WTC11 (cell line): ENCODE results near the gene GALNTL6. TPM values are rescaled to one million over a fixed set of nuclear protein-coding genes. Genes with fewer than 3 reads are reported as not detected.

Experiments used
- ATAC-seq: fragments of 200-7000 bp; cut with Tn5 transposase; 2 replicates; pipeline ENCODE4 v1.10.0; 2021; ENCODE audit warnings: mild to moderate bottlenecking, moderate library complexity
- CTCF ChIA-PET: fragments of 300-600 bp; sonication (Branson Sonifier 250); formaldehyde crosslinking; loops from one replicate; lab custom pipeline; 2021; ENCODE audit warnings: antibody characterized with exemption; lab: Charles Lee
- POLR2A ChIA-PET: fragments of 350-600 bp; sonication (Branson Sonifier 250); formaldehyde crosslinking; loops from one replicate; lab custom pipeline; 2021; ENCODE audit warnings: antibody characterized with exemption; lab: Charles Lee
- DNase-seq: peaks from one replicate; pipeline ENCODE4 v3.0.0; 2021; ENCODE audit warnings: low spot score
- H3K27ac Mint-ChIP-seq: 2 replicates; pipeline ENCODE4 v1.8.0; 2021; ENCODE audit warnings: mixed read lengths
- H3K27me3 Mint-ChIP-seq: 2 replicates; pipeline ENCODE4 v1.8.0; 2021; ENCODE audit warnings: low read depth, mild to moderate bottlenecking, moderate library complexity, mixed read lengths
- H3K36me3 Mint-ChIP-seq: 2 replicates; pipeline ENCODE4 v1.8.0; 2021; ENCODE audit warnings: mixed read lengths
- H3K4me1 Mint-ChIP-seq: 2 replicates; pipeline ENCODE4 v1.8.0; 2022; ENCODE audit warnings: mixed read lengths
- H3K4me3 Mint-ChIP-seq: 2 replicates; pipeline ENCODE4 v1.8.0; 2021; ENCODE audit warnings: mild to moderate bottlenecking, moderate library complexity, mixed read lengths
- H3K9me3 Mint-ChIP-seq: 2 replicates; pipeline ENCODE4 v1.8.0; 2021; ENCODE audit warnings: mixed read lengths
- ELF4 ChIP-seq: sonication (generic); formaldehyde crosslinking; IDR thresholded peaks from 2 replicates; pipeline ENCODE4 v1.8.1; 2022; ENCODE audit warnings: low read depth, mild to moderate bottlenecking, moderate library complexity, missing genetic modification reagents
- ESRRA ChIP-seq: sonication (generic); formaldehyde crosslinking; IDR thresholded peaks from 2 replicates; pipeline ENCODE4 v1.8.1; 2022; ENCODE audit warnings: mild to moderate bottlenecking, missing genetic modification reagents, borderline replicate concordance
- FOXP1 ChIP-seq: sonication (generic); formaldehyde crosslinking; IDR thresholded peaks from 2 replicates; pipeline ENCODE4 v1.8.0; 2022; ENCODE audit warnings: missing genetic modification reagents, mild to moderate bottlenecking, moderate library complexity, borderline replicate concordance
- GTF2I ChIP-seq: fragments of 250-450 bp; sonication (Bioruptor Pico); conservative IDR thresholded peaks from 2 replicates; pipeline ENCODE4 v1.4.0; 2021; ENCODE audit warnings: mild to moderate bottlenecking
- HMGA2 ChIP-seq: fragments of 250-450 bp; sonication (Bioruptor Pico); IDR thresholded peaks from 2 replicates; pipeline ENCODE4 v1.4.0; 2021; ENCODE audit warnings: mild to moderate bottlenecking, moderate library complexity
- JUN ChIP-seq: sonication (generic); formaldehyde crosslinking; IDR thresholded peaks from 2 replicates; pipeline ENCODE4 v1.8.0; 2023; ENCODE audit warnings: mild to moderate bottlenecking, missing genetic modification reagents
- RELA ChIP-seq: sonication (generic); formaldehyde crosslinking; IDR thresholded peaks from 2 replicates; pipeline ENCODE4 v1.8.1; 2022; ENCODE audit warnings: missing genetic modification reagents, mild to moderate bottlenecking, borderline replicate concordance
- SMAD3 ChIP-seq: sonication (generic); formaldehyde crosslinking; IDR thresholded peaks from 2 replicates; pipeline ENCODE4 v1.8.0; 2022; ENCODE audit warnings: missing genetic modification reagents, mild to moderate bottlenecking, borderline replicate concordance
- SOX15 ChIP-seq: fragments of 250-450 bp; sonication (Bioruptor Pico); IDR thresholded peaks from 2 replicates; pipeline ENCODE4 v1.9.0; 2021; ENCODE audit warnings: mild to moderate bottlenecking
- ZNF121 ChIP-seq: sonication (generic); formaldehyde crosslinking; IDR thresholded peaks from 2 replicates; pipeline ENCODE4 v1.8.0; 2023; ENCODE audit warnings: missing genetic modification reagents
- ZNF219 ChIP-seq: sonication (generic); formaldehyde crosslinking; IDR thresholded peaks from 2 replicates; pipeline ENCODE4 v1.8.0; 2023; ENCODE audit warnings: missing genetic modification reagents, mild to moderate bottlenecking, borderline replicate concordance
- total RNA-seq: library from RNA; stranded (reverse); gene quantifications from 3 replicates; pipeline ENCODE4 v1.2.3, GENCODE V29; 2021
- TF ChIP-seq, protein P1 (sequence below): fragments of 250-450 bp; sonication (Bioruptor Pico); IDR thresholded peaks from 2 replicates; pipeline ENCODE4 v1.9.0; 2021; ENCODE audit warnings: mild to moderate bottlenecking, borderline replicate concordance
- TF ChIP-seq, protein P2 (sequence below): sonication (generic); formaldehyde crosslinking; IDR thresholded peaks from 2 replicates; pipeline ENCODE4 v1.8.1; 2022; ENCODE audit warnings: mild to moderate bottlenecking, moderate library complexity, missing genetic modification reagents
- TF ChIP-seq, protein P3 (sequence below): fragments of 200-600 bp; IDR thresholded peaks from 2 replicates; pipeline ENCODE4 v1.8.0; 2022; ENCODE audit warnings: antibody characterized with exemption
- TF ChIP-seq, protein P4 (sequence below): fragments of 250-450 bp; sonication (Bioruptor Pico); IDR thresholded peaks from 2 replicates; pipeline ENCODE4 v1.9.0; 2021; ENCODE audit warnings: mild to moderate bottlenecking
- TF ChIP-seq, protein P5 (sequence below): sonication (generic); formaldehyde crosslinking; IDR thresholded peaks from 2 replicates; pipeline ENCODE4 v1.8.1; 2023; ENCODE audit warnings: mild to moderate bottlenecking, missing genetic modification reagents
- TF ChIP-seq, protein P6 (sequence below): sonication (generic); formaldehyde crosslinking; conservative IDR thresholded peaks from 2 replicates; pipeline ENCODE4 v1.8.1; 2023; ENCODE audit warnings: mild to moderate bottlenecking, low read depth, missing genetic modification reagents, moderate library complexity

The GALNTL6 gene
- total RNA-seq, 1 experiment from 2014 or later, result 0.24 TPM

DNA sequence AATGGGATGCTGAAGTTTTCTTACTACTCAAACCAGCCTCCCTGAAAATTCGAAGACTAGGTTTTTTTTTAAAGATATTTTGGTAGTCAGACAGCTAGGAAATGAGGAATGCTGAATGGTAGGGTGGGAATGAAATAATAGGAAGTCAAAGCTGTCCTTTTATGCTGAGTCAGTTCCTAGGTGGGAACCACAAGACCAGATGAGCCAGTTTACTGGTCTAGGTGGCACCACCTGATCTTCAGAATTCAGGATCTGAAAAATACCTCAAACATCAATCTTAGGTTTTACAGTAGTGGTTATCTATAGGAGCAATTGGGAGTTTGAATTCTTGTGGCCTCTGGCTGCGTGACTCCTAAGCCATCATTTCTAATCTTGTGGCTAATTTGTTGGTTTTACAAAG is 1172.3 kb downstream of the GALNTL6 start (continued):
- TF ChIP-seq ESRRA (no peak), SOX15 (no peak), ZNF121 (CRISPR knock-in tag) (no peak)
- TF ChIP-seq, protein P1, sequence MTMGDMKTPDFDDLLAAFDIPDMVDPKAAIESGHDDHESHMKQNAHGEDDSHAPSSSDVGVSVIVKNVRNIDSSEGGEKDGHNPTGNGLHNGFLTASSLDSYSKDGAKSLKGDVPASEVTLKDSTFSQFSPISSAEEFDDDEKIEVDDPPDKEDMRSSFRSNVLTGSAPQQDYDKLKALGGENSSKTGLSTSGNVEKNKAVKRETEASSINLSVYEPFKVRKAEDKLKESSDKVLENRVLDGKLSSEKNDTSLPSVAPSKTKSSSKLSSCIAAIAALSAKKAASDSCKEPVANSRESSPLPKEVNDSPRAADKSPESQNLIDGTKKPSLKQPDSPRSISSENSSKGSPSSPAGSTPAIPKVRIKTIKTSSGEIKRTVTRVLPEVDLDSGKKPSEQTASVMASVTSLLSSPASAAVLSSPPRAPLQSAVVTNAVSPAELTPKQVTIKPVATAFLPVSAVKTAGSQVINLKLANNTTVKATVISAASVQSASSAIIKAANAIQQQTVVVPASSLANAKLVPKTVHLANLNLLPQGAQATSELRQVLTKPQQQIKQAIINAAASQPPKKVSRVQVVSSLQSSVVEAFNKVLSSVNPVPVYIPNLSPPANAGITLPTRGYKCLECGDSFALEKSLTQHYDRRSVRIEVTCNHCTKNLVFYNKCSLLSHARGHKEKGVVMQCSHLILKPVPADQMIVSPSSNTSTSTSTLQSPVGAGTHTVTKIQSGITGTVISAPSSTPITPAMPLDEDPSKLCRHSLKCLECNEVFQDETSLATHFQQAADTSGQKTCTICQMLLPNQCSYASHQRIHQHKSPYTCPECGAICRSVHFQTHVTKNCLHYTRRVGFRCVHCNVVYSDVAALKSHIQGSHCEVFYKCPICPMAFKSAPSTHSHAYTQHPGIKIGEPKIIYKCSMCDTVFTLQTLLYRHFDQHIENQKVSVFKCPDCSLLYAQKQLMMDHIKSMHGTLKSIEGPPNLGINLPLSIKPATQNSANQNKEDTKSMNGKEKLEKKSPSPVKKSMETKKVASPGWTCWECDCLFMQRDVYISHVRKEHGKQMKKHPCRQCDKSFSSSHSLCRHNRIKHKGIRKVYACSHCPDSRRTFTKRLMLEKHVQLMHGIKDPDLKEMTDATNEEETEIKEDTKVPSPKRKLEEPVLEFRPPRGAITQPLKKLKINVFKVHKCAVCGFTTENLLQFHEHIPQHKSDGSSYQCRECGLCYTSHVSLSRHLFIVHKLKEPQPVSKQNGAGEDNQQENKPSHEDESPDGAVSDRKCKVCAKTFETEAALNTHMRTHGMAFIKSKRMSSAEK (CRISPR knock-in tag), result no peak

DNA sequence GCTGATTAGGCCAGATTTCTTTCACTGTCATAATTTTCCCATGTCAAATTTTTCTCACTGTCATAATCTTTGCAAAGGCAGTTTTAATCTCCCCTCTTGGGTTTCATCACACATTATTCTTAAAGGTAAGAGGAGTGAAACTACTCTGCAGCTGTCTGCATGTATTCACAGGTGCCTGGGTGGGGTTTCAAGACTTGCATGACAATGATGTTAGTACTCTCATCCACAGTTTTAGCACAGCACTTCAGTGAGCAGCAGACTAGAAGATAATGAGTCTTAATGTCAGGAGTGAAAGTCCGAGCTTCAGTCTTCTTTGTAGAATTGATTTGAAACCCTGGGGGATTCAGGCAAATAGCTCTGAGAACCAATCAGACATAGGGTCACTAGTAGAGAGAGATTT is 1172.9 kb downstream of the GALNTL6 start:
- H3K27me3 Mint-ChIP-seq, result no peaks in the 10 kb centered on the region
- DNase-seq, result no peak
- no peak for TF ChIP-seq ZNF121 (CRISPR knock-in tag)
- no peak for TF ChIP-seq FOXP1
- TF ChIP-seq RELA (CRISPR knock-in tag), result no peak
- TF ChIP-seq, protein P2, sequence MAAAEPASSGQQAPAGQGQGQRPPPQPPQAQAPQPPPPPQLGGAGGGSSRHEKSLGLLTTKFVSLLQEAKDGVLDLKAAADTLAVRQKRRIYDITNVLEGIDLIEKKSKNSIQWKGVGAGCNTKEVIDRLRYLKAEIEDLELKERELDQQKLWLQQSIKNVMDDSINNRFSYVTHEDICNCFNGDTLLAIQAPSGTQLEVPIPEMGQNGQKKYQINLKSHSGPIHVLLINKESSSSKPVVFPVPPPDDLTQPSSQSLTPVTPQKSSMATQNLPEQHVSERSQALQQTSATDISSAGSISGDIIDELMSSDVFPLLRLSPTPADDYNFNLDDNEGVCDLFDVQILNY (CRISPR knock-in tag), result no peak
- TF ChIP-seq, protein P3, sequence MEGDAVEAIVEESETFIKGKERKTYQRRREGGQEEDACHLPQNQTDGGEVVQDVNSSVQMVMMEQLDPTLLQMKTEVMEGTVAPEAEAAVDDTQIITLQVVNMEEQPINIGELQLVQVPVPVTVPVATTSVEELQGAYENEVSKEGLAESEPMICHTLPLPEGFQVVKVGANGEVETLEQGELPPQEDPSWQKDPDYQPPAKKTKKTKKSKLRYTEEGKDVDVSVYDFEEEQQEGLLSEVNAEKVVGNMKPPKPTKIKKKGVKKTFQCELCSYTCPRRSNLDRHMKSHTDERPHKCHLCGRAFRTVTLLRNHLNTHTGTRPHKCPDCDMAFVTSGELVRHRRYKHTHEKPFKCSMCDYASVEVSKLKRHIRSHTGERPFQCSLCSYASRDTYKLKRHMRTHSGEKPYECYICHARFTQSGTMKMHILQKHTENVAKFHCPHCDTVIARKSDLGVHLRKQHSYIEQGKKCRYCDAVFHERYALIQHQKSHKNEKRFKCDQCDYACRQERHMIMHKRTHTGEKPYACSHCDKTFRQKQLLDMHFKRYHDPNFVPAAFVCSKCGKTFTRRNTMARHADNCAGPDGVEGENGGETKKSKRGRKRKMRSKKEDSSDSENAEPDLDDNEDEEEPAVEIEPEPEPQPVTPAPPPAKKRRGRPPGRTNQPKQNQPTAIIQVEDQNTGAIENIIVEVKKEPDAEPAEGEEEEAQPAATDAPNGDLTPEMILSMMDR, result no peak
- TF ChIP-seq GTF2I, result no peak
- TF ChIP-seq, protein P4, sequence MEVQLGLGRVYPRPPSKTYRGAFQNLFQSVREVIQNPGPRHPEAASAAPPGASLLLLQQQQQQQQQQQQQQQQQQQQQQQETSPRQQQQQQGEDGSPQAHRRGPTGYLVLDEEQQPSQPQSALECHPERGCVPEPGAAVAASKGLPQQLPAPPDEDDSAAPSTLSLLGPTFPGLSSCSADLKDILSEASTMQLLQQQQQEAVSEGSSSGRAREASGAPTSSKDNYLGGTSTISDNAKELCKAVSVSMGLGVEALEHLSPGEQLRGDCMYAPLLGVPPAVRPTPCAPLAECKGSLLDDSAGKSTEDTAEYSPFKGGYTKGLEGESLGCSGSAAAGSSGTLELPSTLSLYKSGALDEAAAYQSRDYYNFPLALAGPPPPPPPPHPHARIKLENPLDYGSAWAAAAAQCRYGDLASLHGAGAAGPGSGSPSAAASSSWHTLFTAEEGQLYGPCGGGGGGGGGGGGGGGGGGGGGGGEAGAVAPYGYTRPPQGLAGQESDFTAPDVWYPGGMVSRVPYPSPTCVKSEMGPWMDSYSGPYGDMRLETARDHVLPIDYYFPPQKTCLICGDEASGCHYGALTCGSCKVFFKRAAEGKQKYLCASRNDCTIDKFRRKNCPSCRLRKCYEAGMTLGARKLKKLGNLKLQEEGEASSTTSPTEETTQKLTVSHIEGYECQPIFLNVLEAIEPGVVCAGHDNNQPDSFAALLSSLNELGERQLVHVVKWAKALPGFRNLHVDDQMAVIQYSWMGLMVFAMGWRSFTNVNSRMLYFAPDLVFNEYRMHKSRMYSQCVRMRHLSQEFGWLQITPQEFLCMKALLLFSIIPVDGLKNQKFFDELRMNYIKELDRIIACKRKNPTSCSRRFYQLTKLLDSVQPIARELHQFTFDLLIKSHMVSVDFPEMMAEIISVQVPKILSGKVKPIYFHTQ, result no peak
- TF ChIP-seq ESRRA, result no peak
- TF ChIP-seq JUN (CRISPR knock-in tag), result no peak
- H3K4me1 Mint-ChIP-seq, result peaks cover 31% of the 10 kb centered on the region
- peaks cover 45% of the 10 kb centered on the region for H3K9me3 Mint-ChIP-seq
- CTCF ChIA-PET, result interaction anchor here (1.2 to 2.3 kb wide), 3 partner anchors 28 to 316 kb away, joined by 5 to 10 read pairs (median 6); no protein-coding TSS in a partner anchor
- H3K4me3 Mint-ChIP-seq, result no peak overlapping the region
- ATAC-seq, result peak; percentile 76
- H3K36me3 Mint-ChIP-seq, result peaks cover 31% of the 10 kb centered on the region
- peak overlapping the region; percentile 69 for H3K27ac Mint-ChIP-seq
- POLR2A ChIA-PET, result interaction anchor here (0.5 kb wide), 1 partner anchor 499 kb away, joined by 4 read pairs; no protein-coding TSS in a partner anchor

DNA sequence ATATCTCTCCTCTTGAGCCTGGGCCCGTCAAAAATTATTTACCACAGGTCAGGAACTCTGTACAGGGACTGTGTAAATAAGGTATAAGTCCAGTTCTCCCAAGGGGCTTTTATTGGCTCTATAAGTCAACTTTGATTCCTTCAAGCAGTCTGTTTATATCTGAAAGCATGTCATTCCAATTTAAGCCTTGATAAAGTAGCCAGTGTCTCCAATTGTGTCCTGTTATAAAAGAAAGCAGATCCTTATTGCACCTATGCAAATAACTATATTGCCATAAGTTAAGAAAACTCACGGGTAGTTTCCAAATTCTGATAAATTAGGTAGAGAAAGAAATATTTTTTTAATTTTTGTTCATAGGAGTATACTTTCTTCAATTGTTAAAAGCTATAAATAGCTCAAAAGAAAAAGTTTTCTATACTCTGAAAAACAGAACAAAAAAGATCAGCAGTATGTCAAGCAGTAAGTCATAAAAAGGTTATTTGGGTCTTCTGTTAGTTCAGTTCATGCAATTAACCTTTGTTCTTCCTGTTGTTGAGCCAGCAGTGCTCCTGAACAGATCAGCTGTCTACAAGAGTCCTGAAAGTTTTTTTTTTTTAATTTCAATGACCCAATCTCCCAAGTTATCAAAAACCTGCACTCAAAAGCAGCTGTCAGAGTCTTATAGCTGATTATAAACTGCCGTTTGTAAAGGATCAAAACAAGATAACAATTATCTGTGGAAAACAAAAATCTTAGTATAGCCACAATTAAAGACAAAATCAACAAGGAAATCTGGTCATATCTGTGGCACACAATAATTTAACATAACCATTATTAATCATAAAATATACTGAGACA is 1177.0 kb downstream of the GALNTL6 start:
- POLR2A ChIA-PET, result no interaction called here
- peaks cover 18% of the 10 kb centered on the region for H3K4me1 Mint-ChIP-seq
- H3K27me3 Mint-ChIP-seq, result no peaks in the 10 kb centered on the region
- CTCF ChIA-PET, result no interaction called here
- H3K36me3 Mint-ChIP-seq, result peaks cover 21% of the 10 kb centered on the region
- DNase-seq, result no peak
- no peak overlapping the region for H3K27ac Mint-ChIP-seq
- no peak for ATAC-seq
- no peak overlapping the region for H3K4me3 Mint-ChIP-seq
- peaks cover 28% of the 10 kb centered on the region for H3K9me3 Mint-ChIP-seq
- TF ChIP-seq, protein P5, sequence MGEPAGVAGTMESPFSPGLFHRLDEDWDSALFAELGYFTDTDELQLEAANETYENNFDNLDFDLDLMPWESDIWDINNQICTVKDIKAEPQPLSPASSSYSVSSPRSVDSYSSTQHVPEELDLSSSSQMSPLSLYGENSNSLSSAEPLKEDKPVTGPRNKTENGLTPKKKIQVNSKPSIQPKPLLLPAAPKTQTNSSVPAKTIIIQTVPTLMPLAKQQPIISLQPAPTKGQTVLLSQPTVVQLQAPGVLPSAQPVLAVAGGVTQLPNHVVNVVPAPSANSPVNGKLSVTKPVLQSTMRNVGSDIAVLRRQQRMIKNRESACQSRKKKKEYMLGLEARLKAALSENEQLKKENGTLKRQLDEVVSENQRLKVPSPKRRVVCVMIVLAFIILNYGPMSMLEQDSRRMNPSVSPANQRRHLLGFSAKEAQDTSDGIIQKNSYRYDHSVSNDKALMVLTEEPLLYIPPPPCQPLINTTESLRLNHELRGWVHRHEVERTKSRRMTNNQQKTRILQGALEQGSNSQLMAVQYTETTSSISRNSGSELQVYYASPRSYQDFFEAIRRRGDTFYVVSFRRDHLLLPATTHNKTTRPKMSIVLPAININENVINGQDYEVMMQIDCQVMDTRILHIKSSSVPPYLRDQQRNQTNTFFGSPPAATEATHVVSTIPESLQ, result no peak
- TF ChIP-seq FOXP1 (no peak), SMAD3 (CRISPR knock-in tag) (no peak), JUN (CRISPR knock-in tag) (no peak), ZNF219 (CRISPR knock-in tag) (no peak), HMGA2 (CRISPR knock-in tag) (no peak), ELF4 (CRISPR knock-in tag) (no peak)
- TF ChIP-seq, protein P6, sequence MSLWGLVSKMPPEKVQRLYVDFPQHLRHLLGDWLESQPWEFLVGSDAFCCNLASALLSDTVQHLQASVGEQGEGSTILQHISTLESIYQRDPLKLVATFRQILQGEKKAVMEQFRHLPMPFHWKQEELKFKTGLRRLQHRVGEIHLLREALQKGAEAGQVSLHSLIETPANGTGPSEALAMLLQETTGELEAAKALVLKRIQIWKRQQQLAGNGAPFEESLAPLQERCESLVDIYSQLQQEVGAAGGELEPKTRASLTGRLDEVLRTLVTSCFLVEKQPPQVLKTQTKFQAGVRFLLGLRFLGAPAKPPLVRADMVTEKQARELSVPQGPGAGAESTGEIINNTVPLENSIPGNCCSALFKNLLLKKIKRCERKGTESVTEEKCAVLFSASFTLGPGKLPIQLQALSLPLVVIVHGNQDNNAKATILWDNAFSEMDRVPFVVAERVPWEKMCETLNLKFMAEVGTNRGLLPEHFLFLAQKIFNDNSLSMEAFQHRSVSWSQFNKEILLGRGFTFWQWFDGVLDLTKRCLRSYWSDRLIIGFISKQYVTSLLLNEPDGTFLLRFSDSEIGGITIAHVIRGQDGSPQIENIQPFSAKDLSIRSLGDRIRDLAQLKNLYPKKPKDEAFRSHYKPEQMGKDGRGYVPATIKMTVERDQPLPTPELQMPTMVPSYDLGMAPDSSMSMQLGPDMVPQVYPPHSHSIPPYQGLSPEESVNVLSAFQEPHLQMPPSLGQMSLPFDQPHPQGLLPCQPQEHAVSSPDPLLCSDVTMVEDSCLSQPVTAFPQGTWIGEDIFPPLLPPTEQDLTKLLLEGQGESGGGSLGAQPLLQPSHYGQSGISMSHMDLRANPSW, result no peak
